ENCODE data around the gene TLCD3B.

GRCh38 chr16:29999605-30000004, 31.5 kb downstream of the TLCD3B start:
- TF ChIP-seq EZH2 (IDR thresholded peaks at IDR 0.05) (no peak), POLR2AphosphoS5 (IDR thresholded peaks at IDR 0.05; ENCODE audit: borderline replicate concordance, low read depth, low read length) (no peak)

Data from SK-N-MC (cell line).